DMS 273 (cell line): ENCODE results near the gene ENTR1.

Experiments
- DNase-seq: peaks from one replicate; lab custom pipeline; 2025; ENCODE audit not compliant: unreplicated experiment; lab: John Stamatoyannopoulos, UW

ENTR1 gene

GRCh38 chr9:136410500-136411287 is at the start of gene ENTR1, which contains the start of gene PMPCA:
Gene ENTR1 (minus strand): TSS chr9:136410614. CDS start chr9:136410397, 217 bp downstream.
Gene PMPCA (plus strand): TSS chr9:136410658. CDS start chr9:136410669, 11 bp downstream.
- DNase-seq: peak; percentile 95

- no peak for DNase-seq
Measured at GRCh38 chr9:136459425-136459824, 49.0 kb upstream of the ENTR1 start.

- DNase-seq: no peak
Measured at GRCh38 chr9:136457326-136457725, 46.9 kb upstream of the ENTR1 start.

- no peak for DNase-seq
Measured at GRCh38 chr9:136456258-136456657, 45.8 kb upstream of the ENTR1 start.

- DNase-seq: no peak
Measured at GRCh38 chr9:136455043-136456002, 44.9 kb upstream of the ENTR1 start.

- no peak for DNase-seq
Measured at GRCh38 chr9:136454026-136454796, 43.8 kb upstream of the ENTR1 start.

GRCh38 chr9:136453326-136453725 is 42.9 kb upstream of the ENTR1 start:
- no peak for DNase-seq

- no peak for DNase-seq
Measured at GRCh38 chr9:136451221-136451877, 40.9 kb upstream of the ENTR1 start.

- DNase-seq: no peak
Measured at GRCh38 chr9:136448655-136449054, 38.2 kb upstream of the ENTR1 start.

GRCh38 chr9:136447173-136447778 is 36.9 kb upstream of the ENTR1 start:
- no peak for DNase-seq

GRCh38 chr9:136445799-136446198 is 35.4 kb upstream of the ENTR1 start:
- no peak for DNase-seq

- no peak for DNase-seq
Measured at GRCh38 chr9:136444102-136444501, 33.7 kb upstream of the ENTR1 start.

GRCh38 chr9:136443687-136444086 is 33.3 kb upstream of the ENTR1 start:
- no peak for DNase-seq

- no peak for DNase-seq
Measured at GRCh38 chr9:136443087-136443486, 32.7 kb upstream of the ENTR1 start.

GRCh38 chr9:136442265-136442664 is 31.9 kb upstream of the ENTR1 start:
- DNase-seq: no peak

GRCh38 chr9:136441681-136442245 is 31.3 kb upstream of the ENTR1 start:
- DNase-seq: no peak

GRCh38 chr9:136441191-136441680 is 30.8 kb upstream of the ENTR1 start:
- DNase-seq: no peak

- DNase-seq: peak; percentile 86
Measured at GRCh38 chr9:136439481-136440408, 29.3 kb upstream of the ENTR1 start, which contains the start of gene INPP5E. Gene INPP5E (minus strand): TSS chr9:136439845. CDS start chr9:136439419, 426 bp downstream.
